ENCODE data around the gene RYR2.

- TF ChIP-seq, protein P1, sequence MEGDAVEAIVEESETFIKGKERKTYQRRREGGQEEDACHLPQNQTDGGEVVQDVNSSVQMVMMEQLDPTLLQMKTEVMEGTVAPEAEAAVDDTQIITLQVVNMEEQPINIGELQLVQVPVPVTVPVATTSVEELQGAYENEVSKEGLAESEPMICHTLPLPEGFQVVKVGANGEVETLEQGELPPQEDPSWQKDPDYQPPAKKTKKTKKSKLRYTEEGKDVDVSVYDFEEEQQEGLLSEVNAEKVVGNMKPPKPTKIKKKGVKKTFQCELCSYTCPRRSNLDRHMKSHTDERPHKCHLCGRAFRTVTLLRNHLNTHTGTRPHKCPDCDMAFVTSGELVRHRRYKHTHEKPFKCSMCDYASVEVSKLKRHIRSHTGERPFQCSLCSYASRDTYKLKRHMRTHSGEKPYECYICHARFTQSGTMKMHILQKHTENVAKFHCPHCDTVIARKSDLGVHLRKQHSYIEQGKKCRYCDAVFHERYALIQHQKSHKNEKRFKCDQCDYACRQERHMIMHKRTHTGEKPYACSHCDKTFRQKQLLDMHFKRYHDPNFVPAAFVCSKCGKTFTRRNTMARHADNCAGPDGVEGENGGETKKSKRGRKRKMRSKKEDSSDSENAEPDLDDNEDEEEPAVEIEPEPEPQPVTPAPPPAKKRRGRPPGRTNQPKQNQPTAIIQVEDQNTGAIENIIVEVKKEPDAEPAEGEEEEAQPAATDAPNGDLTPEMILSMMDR (IDR thresholded peaks at IDR 0.05): peak in 4 of 6 experiments; percentile 20 to 48 (median 40)
- TF ChIP-seq POLR2A (IDR thresholded peaks at IDR 0.05): no peak
Measured at GRCh38 chr1:237851210-237851845, 809.3 kb downstream of the RYR2 start.
